ENCODE data around the gene B4GALNT2.

- TF ChIP-seq CTCF (conservative IDR thresholded peaks at IDR 0.05; ENCODE audit: low read depth, low read length) (no peak), EZH2 (IDR thresholded peaks at IDR 0.05; ENCODE audit: low read length, unreplicated experiment) (no peak)
Observed at GRCh38 chr17:49122566-49122965, 10.0 kb upstream of the B4GALNT2 start.

All from PC-3 (cell line).